ENCODE results near the gene HES6.

Gene HES6

DNA sequence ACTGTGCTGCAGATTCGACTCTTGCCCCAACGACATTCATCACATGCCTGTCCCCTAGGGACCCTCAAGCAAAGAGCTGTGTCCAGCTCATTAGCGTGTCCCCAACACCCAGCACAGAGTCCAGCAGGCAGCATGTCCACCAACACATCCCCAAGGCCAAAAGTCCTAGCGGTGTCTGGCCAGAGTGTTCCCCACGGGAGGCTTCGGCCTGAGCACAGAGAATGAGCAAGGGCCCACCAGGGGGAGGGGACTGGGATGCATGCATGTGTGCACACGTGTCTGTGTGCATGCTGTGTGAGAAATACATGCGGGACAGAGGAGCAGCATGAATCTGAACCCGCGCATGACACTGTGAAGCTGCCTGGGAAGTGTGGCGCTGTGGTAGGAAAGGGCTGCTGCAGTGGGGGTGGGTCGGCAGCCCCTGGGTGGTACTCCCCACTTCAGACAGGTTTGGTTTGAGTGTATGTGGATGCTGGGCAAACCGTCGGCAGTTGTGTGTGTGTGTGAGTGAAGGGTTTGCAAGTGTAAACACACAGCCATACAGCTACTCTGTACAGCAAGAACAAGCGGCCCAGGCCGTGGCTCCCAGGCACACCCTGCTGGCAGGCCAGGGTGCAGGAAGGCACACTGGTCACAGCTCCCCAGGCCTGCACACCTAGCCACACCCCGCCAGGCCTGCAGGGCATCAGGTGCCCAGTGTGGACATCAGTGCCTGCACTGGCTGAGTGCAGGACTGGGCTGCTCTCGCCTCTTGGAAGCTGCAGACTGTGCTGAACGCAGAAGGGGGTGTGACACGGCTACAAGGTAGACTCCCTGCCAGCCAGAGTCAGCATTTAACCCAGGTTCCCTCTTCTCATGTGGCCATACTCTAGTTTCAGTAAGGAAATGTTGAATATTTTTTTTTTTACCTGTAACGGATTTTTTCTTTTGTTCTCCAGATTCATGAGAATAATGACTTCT is 19.5 kb upstream of the HES6 start:
- peaks cover 51% of the 10 kb centered on the region for H3K36me3 ChIP-seq
- TF ChIP-seq, protein P1, sequence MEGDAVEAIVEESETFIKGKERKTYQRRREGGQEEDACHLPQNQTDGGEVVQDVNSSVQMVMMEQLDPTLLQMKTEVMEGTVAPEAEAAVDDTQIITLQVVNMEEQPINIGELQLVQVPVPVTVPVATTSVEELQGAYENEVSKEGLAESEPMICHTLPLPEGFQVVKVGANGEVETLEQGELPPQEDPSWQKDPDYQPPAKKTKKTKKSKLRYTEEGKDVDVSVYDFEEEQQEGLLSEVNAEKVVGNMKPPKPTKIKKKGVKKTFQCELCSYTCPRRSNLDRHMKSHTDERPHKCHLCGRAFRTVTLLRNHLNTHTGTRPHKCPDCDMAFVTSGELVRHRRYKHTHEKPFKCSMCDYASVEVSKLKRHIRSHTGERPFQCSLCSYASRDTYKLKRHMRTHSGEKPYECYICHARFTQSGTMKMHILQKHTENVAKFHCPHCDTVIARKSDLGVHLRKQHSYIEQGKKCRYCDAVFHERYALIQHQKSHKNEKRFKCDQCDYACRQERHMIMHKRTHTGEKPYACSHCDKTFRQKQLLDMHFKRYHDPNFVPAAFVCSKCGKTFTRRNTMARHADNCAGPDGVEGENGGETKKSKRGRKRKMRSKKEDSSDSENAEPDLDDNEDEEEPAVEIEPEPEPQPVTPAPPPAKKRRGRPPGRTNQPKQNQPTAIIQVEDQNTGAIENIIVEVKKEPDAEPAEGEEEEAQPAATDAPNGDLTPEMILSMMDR (IDR thresholded peaks at IDR 0.05) = no peak

DNA sequence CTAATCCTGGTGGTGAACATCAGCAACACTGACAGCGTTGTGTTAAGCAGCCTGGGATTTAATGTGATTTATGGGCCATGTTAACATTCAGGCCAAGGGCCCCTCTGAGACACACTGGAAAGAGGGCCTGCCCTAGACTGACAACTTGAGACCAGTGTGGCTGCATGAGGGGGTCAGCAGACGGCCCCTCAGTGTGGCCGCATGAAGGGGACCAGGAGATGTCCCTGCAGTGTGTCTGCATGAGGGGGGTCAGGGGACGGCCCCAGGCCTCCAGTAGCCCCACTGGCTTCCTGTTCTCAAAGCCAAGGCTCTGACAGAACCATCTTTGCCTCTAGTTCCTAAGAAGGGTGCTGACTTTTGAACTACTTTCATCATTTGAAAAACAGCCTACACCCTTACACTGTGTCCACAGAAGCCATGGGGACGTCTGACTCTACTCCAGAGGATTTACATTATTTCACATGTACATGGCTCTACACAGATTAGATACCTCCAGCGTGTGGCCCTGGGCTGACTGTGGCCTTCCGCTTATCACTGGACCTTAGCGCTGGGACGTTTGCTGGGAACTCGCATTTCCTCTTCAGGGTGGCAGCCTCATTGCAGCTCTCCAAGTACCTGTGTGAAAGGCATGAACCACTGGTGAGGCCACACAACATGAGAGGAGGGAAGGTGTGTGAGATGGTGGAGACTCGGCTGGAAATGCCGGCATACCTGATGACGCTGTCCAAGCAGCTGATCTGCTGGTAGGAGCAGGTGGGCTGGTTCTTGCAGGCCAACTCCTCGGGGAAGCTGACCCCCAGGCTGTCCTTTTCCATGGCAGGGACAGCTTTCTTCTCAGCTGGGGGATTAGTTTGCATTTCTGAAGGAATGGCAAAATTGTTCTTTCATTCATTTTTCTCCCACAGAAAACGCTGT is 18.2 kb upstream of the HES6 start:
- TF ChIP-seq, protein P1 (IDR thresholded peaks at IDR 0.05) = no peak
- peaks cover 61% of the 10 kb centered on the region for H3K36me3 ChIP-seq
- no peak overlapping the region for H3K27ac ChIP-seq
- no peaks in the 10 kb centered on the region for H3K27me3 ChIP-seq
- H3K9me3 ChIP-seq = no peaks in the 10 kb centered on the region
- no peak overlapping the region for H3K4me3 ChIP-seq (ENCODE audit: low read depth in 1 of 2, low read length in 1 of 2)
- peaks cover under 1% of the 10 kb centered on the region in 2 experiments for H3K4me1 ChIP-seq (ENCODE audit: control insufficient read depth in 1 of 2, insufficient read depth in 1 of 2, low read depth in 1 of 2, low read length in 1 of 2)

More for the DNA sequence above, 19.5 kb upstream of the HES6 start:
- H3K9me3 ChIP-seq = no peaks in the 10 kb centered on the region
- H3K4me1 ChIP-seq (ENCODE audit: control insufficient read depth in 1 of 2, insufficient read depth in 1 of 2, low read depth in 1 of 2, low read length in 1 of 2) = peaks cover 13% of the 10 kb centered on the region in 2 experiments
- H3K27me3 ChIP-seq = no peaks in the 10 kb centered on the region
- H3K27ac ChIP-seq = no peak overlapping the region
- H3K4me3 ChIP-seq (ENCODE audit: low read depth in 1 of 2, low read length in 1 of 2) = no peak overlapping the region

DNA sequence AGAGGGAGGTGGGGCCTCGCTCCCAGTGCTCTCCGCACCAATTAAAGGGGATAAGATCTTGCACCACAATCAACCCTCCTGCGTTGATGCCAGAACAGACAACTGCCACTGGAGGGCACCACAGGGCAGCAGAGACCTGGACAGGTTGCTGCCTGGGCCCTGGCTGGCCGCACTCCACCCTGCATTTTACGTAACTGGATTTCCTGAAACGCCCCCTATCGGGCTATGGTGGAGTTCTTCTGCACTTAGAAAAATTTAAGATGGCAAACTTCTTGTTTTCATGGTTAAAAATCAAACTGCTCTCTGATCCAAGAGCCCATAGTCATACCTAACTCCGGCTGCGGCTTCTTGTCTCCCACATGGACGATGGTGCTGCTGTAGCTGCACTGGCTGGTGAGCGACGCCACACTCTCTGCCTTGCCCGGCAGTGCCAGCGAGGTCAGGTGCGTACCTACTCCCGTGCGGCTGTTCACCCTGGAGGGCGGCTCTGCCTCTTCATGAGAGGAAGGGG is 16.8 kb upstream of the HES6 start:
- H3K36me3 ChIP-seq = peaks cover 71% of the 10 kb centered on the region
- TF ChIP-seq, protein P1 (IDR thresholded peaks at IDR 0.05) = peak; percentile 50
- no peak overlapping the region for H3K4me3 ChIP-seq (ENCODE audit: low read depth in 1 of 2, low read length in 1 of 2)
- H3K4me1 ChIP-seq (ENCODE audit: control insufficient read depth in 1 of 2, insufficient read depth in 1 of 2, low read depth in 1 of 2, low read length in 1 of 2) = no peaks in the 10 kb centered on the region
- H3K27me3 ChIP-seq = no peaks in the 10 kb centered on the region
- H3K27ac ChIP-seq = no peak overlapping the region
- H3K9me3 ChIP-seq = no peaks in the 10 kb centered on the region

DNA sequence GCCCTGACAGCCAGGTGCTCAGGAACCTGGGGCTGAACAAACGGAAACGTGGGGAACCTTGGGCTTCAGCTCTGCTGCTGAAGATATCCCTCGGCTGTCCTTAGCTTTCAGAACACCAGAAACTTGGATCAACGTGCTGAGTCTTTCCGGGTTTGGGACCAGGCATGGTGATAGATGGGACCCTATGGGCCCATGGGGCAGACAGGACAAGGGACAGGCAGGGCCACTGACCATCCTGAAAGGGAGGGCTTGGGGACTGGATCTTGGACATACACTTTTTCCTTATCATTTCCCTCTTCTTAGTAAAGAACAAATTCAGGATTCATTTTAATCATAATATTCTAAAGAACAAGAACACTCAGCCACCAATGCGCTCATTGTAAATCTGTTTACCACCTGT is 16.3 kb upstream of the HES6 start:
- Histone ChIP-seq H3K27me3 (no peaks in the 10 kb centered on the region), H3K9me3 (no peaks in the 10 kb centered on the region), H3K27ac (no peak overlapping the region), H3K4me3 (ENCODE audit: low read depth in 1 of 2, low read length in 1 of 2) (no peak overlapping the region), H3K4me1 (ENCODE audit: control insufficient read depth in 1 of 2, insufficient read depth in 1 of 2, low read depth in 1 of 2, low read length in 1 of 2) (no peaks in the 10 kb centered on the region), H3K36me3 (peaks cover 72% of the 10 kb centered on the region)
- TF ChIP-seq, protein P1 (IDR thresholded peaks at IDR 0.05) = no peak

DNA sequence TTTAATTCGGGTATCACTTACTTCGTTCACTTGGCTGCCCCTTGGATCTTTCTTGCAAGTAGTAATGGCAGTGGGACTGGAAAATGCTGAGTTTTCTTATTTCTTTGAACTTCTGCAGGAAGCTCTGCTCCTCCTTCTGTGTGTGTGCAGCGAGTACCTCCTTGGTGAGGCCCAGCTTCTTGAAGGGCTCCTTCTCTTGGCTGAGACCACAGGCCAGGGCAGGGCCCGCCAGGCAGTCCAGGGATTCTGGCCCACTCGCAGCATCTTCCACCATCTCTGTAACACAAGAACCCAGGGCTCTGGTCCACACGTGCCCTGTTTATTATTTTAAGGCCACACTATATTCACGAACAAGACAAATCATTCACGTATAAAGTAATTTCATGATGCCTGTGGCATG is 15.8 kb upstream of the HES6 start:
- no peaks in the 10 kb centered on the region for H3K9me3 ChIP-seq
- no peaks in the 10 kb centered on the region for H3K4me1 ChIP-seq (ENCODE audit: control insufficient read depth in 1 of 2, insufficient read depth in 1 of 2, low read depth in 1 of 2, low read length in 1 of 2)
- H3K36me3 ChIP-seq = peaks cover 68% of the 10 kb centered on the region
- H3K27me3 ChIP-seq = no peaks in the 10 kb centered on the region
- no peak overlapping the region for H3K4me3 ChIP-seq (ENCODE audit: low read depth in 1 of 2, low read length in 1 of 2)
- TF ChIP-seq, protein P1 (IDR thresholded peaks at IDR 0.05) = no peak
- H3K27ac ChIP-seq = no peak overlapping the region
